HG03175 (cell line): ENCODE data around the gene MTA1.

ENCODE experiments used
- ATAC-seq: cut with Tn5 transposase; IDR thresholded peaks from one replicate; pipeline ENCODE4 v1.9.1; 2021; ENCODE audit warnings: mild to moderate bottlenecking, moderate library complexity; ENCODE audit not compliant: unreplicated experiment

MTA1 gene

GRCh38 chr14:105484069-105484996, 64.7 kb downstream of the MTA1 start:
- no peak for ATAC-seq

GRCh38 chr14:105484997-105485393, 65.4 kb downstream of the MTA1 start:
- no peak for ATAC-seq

GRCh38 chr14:105485739-105486162, 66.1 kb downstream of the MTA1 start:
- no peak for ATAC-seq

DNA sequence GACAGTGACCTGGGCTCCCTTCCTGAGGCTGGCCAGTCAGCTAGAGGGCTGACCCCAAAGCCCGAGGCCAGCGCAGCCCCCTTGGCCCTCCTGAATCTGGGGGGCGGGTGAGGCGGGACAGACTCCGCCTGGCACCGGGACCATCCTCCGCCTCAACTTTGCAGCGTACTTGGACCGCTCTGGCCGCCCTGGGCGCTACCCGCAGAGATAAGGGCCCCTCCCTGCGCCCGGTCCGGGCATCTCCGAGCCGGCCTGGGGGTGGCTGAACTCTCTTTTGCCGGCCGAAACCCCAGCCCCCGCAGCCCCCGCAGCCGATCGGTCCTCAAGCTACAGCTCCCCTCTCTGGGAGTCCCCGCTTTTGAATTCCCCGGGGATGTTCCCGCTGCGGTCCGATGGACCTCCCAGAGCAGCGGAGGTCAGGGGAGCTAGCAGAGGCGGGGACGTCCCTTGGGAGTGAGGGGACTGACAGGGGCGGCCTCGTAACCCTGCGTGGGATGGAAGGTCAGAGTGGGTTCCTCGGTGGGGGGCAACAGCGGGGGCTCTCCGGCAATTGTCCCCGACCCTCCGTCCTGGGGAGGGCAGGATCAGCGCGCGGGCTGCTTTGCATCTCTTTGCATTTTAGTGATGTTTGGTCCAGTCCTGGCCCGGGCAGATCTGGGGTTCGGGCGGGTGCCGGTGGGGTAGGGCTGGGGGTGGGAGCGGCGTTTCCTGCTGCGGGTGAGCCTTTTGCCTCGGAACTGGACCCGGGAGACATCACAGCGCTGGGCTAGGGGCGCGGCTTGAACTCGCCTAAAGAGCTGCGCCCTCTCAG, 66.7 kb downstream of the MTA1 start, which contains the start of gene CRIP1:
Gene CRIP1 (plus strand): TSS at position 724 of the 811 bp plus-strand sequence. CDS start 374 bp downstream, outside the sequence.
- ATAC-seq: no peak

DNA sequence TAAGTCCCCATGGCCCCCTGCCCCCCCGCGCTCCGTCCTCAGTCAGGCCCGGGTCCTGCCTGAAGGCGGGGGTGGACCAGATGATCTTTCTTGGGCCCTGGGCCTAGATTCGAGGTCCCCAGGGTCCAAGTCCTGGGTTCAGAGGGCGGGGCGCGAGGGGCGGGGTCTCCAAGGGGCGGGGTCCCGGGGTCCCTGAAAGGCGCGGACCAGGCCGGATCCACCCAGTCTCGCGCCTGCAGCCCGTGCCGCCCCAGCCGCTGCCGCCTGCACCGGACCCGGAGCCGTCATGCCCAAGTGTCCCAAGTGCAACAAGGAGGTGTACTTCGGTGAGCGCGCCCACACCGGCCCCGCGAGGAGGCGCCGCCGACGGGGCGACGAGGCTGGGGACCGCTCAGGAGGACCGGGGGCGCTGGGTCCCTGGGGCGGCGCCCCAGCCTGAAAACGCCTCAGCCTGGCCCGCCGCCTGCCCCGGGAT, 67.4 kb downstream of the MTA1 start:
- ATAC-seq: no peak

DNA sequence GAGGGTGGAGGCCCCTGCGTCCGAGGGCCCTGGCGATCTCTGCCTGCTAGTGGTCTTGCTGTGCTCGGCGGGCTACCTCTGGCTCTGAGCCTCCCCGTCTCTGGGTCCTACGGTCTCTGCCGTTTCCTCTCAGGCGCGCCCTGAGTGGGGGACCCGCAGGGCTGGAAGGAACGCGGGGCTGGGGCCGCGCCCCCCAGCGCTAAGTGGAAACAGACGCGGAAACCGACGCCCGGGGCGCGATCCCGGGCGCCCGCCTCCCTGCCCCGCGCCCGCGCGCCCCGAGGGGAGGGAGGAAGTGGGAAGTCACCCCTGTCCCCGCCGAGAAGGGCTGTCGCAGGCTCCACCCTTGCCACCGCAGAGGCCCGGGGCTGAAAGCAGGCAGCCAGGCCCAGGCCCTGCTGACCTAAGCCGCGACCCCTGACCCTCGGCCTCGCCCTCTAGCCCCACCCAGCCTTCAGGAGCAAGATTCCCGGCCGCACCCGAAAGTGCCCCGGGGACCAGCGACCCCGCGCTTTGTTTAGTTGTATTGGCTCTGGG, 67.9 kb downstream of the MTA1 start:
- no peak for ATAC-seq

DNA sequence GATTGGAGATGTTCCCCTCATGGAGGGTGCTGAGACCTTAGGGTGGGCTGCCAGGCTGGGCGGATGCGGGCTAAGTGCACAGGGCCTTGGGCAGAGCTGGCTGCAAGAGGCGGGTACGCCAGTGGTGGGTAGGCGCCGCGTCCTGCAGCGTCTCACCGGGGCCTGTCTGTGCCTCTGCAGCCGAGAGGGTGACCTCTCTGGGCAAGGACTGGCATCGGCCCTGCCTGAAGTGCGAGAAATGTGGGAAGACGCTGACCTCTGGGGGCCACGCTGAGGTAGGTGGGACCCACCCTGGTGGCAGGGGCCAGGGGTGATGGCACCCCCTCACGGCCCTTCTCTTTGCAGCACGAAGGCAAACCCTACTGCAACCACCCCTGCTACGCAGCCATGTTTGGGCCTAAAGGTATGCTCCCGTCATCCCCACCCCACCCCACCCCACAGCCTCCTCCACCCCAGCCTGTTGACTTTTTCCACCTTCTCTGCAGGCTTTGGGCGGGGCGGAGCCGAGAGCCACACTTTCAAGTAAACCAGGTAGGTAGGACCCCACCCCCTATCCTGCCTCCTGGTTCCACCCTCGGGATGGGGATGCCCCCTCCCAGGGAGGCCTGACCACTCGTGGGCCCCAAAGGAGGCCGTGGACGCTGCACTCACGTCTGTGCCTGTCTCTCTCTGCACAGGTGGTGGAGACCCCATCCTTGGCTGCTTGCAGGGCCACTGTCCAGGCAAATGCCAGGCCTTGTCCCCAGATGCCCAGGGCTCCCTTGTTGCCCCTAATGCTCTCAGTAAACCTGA, 68.6 kb downstream of the MTA1 start:
- ATAC-seq: no peak

GRCh38 chr14:105488781-105489541, 69.3 kb downstream of the MTA1 start:
- ATAC-seq: no peak

GRCh38 chr14:105489542-105490266, 70.1 kb downstream of the MTA1 start:
- ATAC-seq: no peak

- ATAC-seq: peak; percentile 2
These were observed 70.6 kb downstream of the MTA1 start for GRCh38 chr14:105490267-105490571.

DNA sequence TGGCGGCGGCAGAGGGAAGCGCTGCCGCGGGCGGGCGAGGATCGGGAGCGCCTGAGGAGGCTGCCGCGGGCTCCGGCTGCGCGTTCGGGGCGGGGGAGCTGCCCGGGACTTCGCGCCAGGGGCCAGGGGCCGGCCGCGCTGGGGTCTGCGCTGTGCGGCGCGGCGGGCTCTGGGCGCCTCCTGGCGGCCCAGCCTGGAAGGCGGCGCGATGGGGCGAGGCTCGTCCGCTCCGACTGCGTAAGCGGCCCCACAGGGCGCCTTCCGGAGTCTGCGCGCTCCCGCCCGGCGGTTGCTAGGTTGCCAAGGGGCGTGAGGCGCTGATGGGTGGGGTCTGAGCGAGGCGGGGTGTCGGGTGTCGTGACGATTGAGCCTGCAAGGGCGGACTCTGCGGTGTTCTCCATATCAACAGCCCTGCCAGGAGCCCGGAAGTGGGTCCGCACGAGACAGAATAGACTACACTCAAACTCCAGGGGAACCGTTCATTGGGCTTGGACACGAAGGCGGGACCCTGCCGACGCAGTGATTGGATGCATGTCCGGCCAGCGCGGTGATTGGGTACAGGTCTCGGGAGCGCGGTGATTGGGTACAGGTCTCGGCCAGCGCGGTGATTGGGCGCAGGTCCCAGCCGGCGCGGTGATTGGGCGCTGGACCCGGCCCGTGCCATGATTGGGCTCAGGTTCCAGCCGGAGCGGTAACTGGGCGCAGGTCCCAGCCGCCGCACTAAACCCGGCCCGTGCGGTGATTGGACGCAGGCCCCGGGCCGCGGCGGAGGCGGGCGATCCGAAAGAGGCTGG, 71.1 kb downstream of the MTA1 start, which contains the start of gene TEDC1:
Gene TEDC1 (plus strand): TSS at position 675 of the 794 bp plus-strand sequence. CDS start 130 bp downstream, outside the sequence.
- ATAC-seq: peak; percentile 69

- ATAC-seq: no peak
These were observed 71.8 kb downstream of the MTA1 start for GRCh38 chr14:105491366-105491973.

GRCh38 chr14:105492031-105492970, 72.7 kb downstream of the MTA1 start:
- no peak for ATAC-seq

- no peak for ATAC-seq
These were observed 73.6 kb downstream of the MTA1 start for GRCh38 chr14:105492971-105493871.

DNA sequence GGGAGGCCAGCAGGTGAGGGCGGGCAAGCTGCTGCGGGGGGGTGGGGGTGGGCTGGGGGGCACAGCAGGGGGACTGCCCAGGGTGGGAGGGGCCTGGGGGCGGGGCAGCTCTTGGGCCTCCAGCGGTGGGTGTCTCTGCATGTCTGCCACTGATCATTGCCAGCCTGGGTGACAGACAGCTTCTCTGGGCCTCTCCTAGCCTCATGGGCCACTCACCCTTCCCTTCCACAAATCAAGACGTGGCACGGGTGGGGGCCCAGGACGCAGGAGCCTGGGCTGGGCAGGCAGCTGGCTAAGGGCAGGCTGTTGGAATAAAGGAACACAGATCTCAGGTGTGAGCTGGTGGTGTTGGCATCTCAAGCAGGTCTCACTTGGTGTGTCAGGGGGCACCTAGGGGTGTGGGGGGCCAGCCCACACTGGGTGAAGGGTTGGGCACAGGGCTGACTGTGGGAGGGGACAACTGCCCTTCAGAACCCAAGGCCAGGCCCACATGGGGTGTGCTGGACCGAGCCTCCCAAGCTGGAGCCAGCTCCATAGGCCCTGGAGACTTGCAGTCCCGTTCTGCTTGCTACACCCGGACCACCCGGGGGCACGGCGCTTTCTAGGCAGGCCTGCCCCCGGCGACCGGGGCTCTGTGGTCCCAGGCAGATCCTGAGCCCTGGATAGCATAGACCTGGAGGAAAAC, 74.4 kb downstream of the MTA1 start:
- ATAC-seq: no peak
